HepG2 (cell line): ENCODE measurements around the gene TBC1D1. TPM values are rescaled to one million over a fixed set of nuclear protein-coding genes. Genes with fewer than 3 reads are reported as not detected.

Source experiments
- AGO1 ChIP-seq: fragments of 200-400 bp; formaldehyde crosslinking; IDR thresholded peaks from 2 replicates; pipeline ENCODE4 v1.6.1; 2017; ENCODE audit warnings: mild to moderate bottlenecking, low read depth, low read length, moderate library complexity; ENCODE audit not compliant: poor library complexity, severe bottlenecking
- ARNT2 ChIP-seq: sonication (generic); formaldehyde crosslinking; IDR thresholded peaks from 2 replicates; pipeline ENCODE4 v1.8.0; 2022; ENCODE audit warnings: mild to moderate bottlenecking, low read depth, missing genetic modification reagents, moderate library complexity
- ARNTL ChIP-seq: sonication (generic); formaldehyde crosslinking; IDR thresholded peaks from 2 replicates; pipeline ENCODE4 v1.4.0; 2020; ENCODE audit warnings: mild to moderate bottlenecking, missing genetic modification reagents
- ATAD3A ChIP-seq: sonication (generic); formaldehyde crosslinking; IDR thresholded peaks from 2 replicates; pipeline ENCODE4 v1.4.0; 2020; ENCODE audit warnings: missing genetic modification reagents
- CHD2 ChIP-seq: IDR thresholded peaks from 2 replicates; pipeline ENCODE4 v1.6.1; 2011; ENCODE audit warnings: low read depth, low read length, improper control_type of control experiment
- GATA4 ChIP-seq: sonication (generic); IDR thresholded peaks from 2 replicates; pipeline ENCODE4 v1.6.1; 2016; ENCODE audit warnings: antibody characterized with exemption, low read depth, borderline replicate concordance
- GTF2F1 ChIP-seq: fragments of 150-350 bp; IDR thresholded peaks from 2 replicates; pipeline ENCODE4 v1.6.1; 2014; ENCODE audit warnings: low read length
- HOXA9 ChIP-seq: sonication (generic); formaldehyde crosslinking; IDR thresholded peaks from 2 replicates; pipeline ENCODE4 v1.8.1; 2022; ENCODE audit warnings: missing genetic modification reagents, mild to moderate bottlenecking, moderate library complexity, borderline replicate concordance
- MAZ ChIP-seq, 2 experiments: sonication (generic) in 1 of 2; formaldehyde crosslinking in 1 of 2; IDR thresholded peaks; 2 replicates each; pipeline versions ENCODE4 v1.5.0 to v1.6.1; 2012 to 2020; ENCODE audit warnings: low read depth in 2 of 2, mild to moderate bottlenecking in 2 of 2, borderline replicate concordance in 1 of 2, improper control_type of control experiment in 1 of 2, low read length in 1 of 2, missing genetic modification reagents in 1 of 2, moderate library complexity in 1 of 2
- MXD4 ChIP-seq: IDR thresholded peaks from 2 replicates; pipeline ENCODE4 v1.6.1; 2016; ENCODE audit warnings: mild to moderate bottlenecking, missing biosample characterization, missing genetic modification reagents
- MYNN ChIP-seq: sonication (generic); formaldehyde crosslinking; IDR thresholded peaks from 2 replicates; pipeline ENCODE4 v1.4.0; 2020; ENCODE audit warnings: mild to moderate bottlenecking, low read depth, missing genetic modification reagents
- PLRG1 ChIP-seq: fragments of 450-650 bp; conservative IDR thresholded peaks from 2 replicates; pipeline ENCODE4 v1.6.1; 2016
- PRPF4 ChIP-seq: fragments of 200-400 bp; formaldehyde crosslinking; IDR thresholded peaks from 2 replicates; pipeline ENCODE4 v1.6.1; 2016; ENCODE audit warnings: low read length, low read depth; ENCODE audit not compliant: poor library complexity, severe bottlenecking
- REXO4 ChIP-seq: sonication (generic); formaldehyde crosslinking; IDR thresholded peaks from 2 replicates; pipeline ENCODE4 v1.8.0; 2022; ENCODE audit warnings: missing genetic modification reagents, mild to moderate bottlenecking, borderline replicate concordance
- SRSF4 ChIP-seq: fragments of 200-400 bp; formaldehyde crosslinking; IDR thresholded peaks from one replicate; pipeline ENCODE4 v1.6.1; 2018; ENCODE audit warnings: mild to moderate bottlenecking, low read depth, low read length, moderate library complexity; ENCODE audit not compliant: poor library complexity, severe bottlenecking
- TCF12 ChIP-seq, 2 experiments: fragments of 450-650 bp in 1 of 2; sonication (generic) in 1 of 2; formaldehyde crosslinking in 1 of 2; IDR thresholded peaks; 2 replicates each; pipeline versions ENCODE4 v1.6.1 to v1.8.0; 2017 to 2022; ENCODE audit warnings: antibody characterized with exemption in 1 of 2, mild to moderate bottlenecking in 1 of 2, missing genetic modification reagents in 1 of 2, moderate library complexity in 1 of 2
- ZEB1 ChIP-seq: IDR thresholded peaks from 2 replicates; pipeline ENCODE4 v1.6.1; 2012; ENCODE audit warnings: mild to moderate bottlenecking, low read depth, inconsistent platforms; ENCODE audit not compliant: insufficient replicate concordance
- ZFP36L2 ChIP-seq: sonication (generic); formaldehyde crosslinking; IDR thresholded peaks from 2 replicates; pipeline ENCODE4 v1.4.0; 2020; ENCODE audit warnings: missing genetic modification reagents
- ZKSCAN1 ChIP-seq: fragments of 150-350 bp; IDR thresholded peaks from 2 replicates; pipeline ENCODE4 v1.6.1; 2014; ENCODE audit warnings: low read length
- ZNF101 ChIP-seq: sonication (generic); formaldehyde crosslinking; IDR thresholded peaks from 2 replicates; pipeline ENCODE4 v1.4.0; 2020; ENCODE audit warnings: mild to moderate bottlenecking, low read depth, missing genetic modification reagents, borderline replicate concordance
- ZNF225 ChIP-seq: sonication (generic); formaldehyde crosslinking; IDR thresholded peaks from 2 replicates; pipeline ENCODE4 v1.4.0; 2020; ENCODE audit warnings: mild to moderate bottlenecking, missing genetic modification reagents
- ZNF256 ChIP-seq: sonication (generic); formaldehyde crosslinking; conservative IDR thresholded peaks from 2 replicates; pipeline ENCODE4 v1.4.0; 2020; ENCODE audit warnings: missing genetic modification reagents
- ZNF282 ChIP-seq: fragments of 450-650 bp; IDR thresholded peaks from 2 replicates; pipeline ENCODE4 v1.6.1; 2018; ENCODE audit not compliant: partially characterized antibody
- ZNF317 ChIP-seq: sonication (generic); formaldehyde crosslinking; IDR thresholded peaks from 2 replicates; pipeline ENCODE4 v1.5.0; 2020; ENCODE audit warnings: mild to moderate bottlenecking, missing genetic modification reagents
- ZNF678 ChIP-seq: sonication (generic); formaldehyde crosslinking; IDR thresholded peaks from 2 replicates; pipeline ENCODE4 v1.4.0; 2020; ENCODE audit warnings: mild to moderate bottlenecking, missing genetic modification reagents
- ZNF772 ChIP-seq: sonication (generic); formaldehyde crosslinking; IDR thresholded peaks from 2 replicates; pipeline ENCODE4 v1.5.0; 2020; ENCODE audit warnings: mild to moderate bottlenecking, missing genetic modification reagents
- polyA plus RNA-seq, 8 experiments: library from polyadenylated mRNA; depleted of rRNA in 3 of 8; stranded (reverse) in 7 of 8; unstranded in 1 of 8; fragments of >200 nt; fragmentation: Illumina TruSeq in 4 of 8; extraction: Trizol in 4 of 8; gene quantifications; 2 replicates each; pipeline versions ENCODE4 v1.2.1 to v1.2.3, GENCODE V29; 2011 to 2016; ENCODE audit warnings: low read depth in 4 of 8, missing spikeins in 1 of 8, mixed read lengths in 1 of 8; ENCODE audit not compliant: insufficient read depth in 1 of 8
- total RNA-seq, 5 experiments: library from RNA; depleted of rRNA; stranded (reverse); fragments of >200 nt; fragmentation: Illumina TruSeq; extraction: Trizol; gene quantifications; 2 replicates each; pipeline ENCODE4 v1.2.3, GENCODE V29; 2016; ENCODE audit warnings: low read depth in 1 of 5
- TF ChIP-seq, protein P1 (sequence below): sonication (generic); formaldehyde crosslinking; IDR thresholded peaks from 2 replicates; pipeline ENCODE4 v1.5.0; 2020; ENCODE audit warnings: missing genetic modification reagents
- TF ChIP-seq, protein P2 (sequence below): sonication (generic); formaldehyde crosslinking; IDR thresholded peaks from 2 replicates; pipeline ENCODE4 v1.4.0; 2020; ENCODE audit warnings: missing genetic modification reagents
- TF ChIP-seq, protein P3 (sequence below): sonication (generic); formaldehyde crosslinking; IDR thresholded peaks from 2 replicates; pipeline ENCODE4 v1.8.1; 2023; ENCODE audit warnings: missing genetic modification reagents, inconsistent platforms, borderline replicate concordance
- TF ChIP-seq, protein P4 (sequence below): sonication (generic); formaldehyde crosslinking; IDR thresholded peaks from 2 replicates; pipeline ENCODE4 v1.4.0; 2020; ENCODE audit warnings: missing genetic modification reagents

Gene TBC1D1
- total and polyA plus RNA-seq, 2 of the 13 experiments (the other 11 are each of a cell fraction or from before 2014, with no cell fraction given): 37.3 to 62.8 TPM

DNA sequence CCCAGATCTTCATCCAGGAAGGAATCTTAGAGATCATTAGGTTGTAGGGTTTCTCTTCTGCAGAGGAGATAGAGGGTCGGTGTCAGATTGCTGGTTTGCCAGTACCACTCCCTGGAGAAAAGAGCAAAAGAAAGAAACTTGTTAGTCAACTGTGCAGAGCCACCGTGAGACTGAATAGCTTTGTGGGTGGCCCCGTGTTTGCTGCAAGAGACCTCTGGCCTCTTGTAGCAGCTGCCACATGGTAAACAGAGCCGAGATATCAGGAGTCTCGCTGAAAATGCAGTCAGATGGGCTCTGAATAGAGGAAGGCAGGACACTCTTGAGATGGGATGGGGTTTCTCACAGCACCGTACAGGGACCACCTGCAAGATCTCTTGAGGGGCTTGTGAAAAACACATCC is 219.0 kb downstream of the TBC1D1 start (continued):
- TF ChIP-seq ARNTL (0 out of 2 replicates have a peak, but pooled peaks have one; percentile 18), MAZ (IDR thresholded peaks at IDR 0.05; ENCODE audit: borderline replicate concordance, low read depth, low read length) (no peak), MAZ (CRISPR knock-in tag; IDR thresholded peaks at IDR 0.05; ENCODE audit: low read depth) (no peak), PRPF4 (no peak), GTF2F1 (no peak), ZNF225 (CRISPR knock-in tag) (no peak), SRSF4 (no peak), ARNT2 (CRISPR knock-in tag) (no peak), ZNF772 (CRISPR knock-in tag) (no peak), TCF12 (IDR thresholded peaks at IDR 0.05) (no peak), TCF12 (CRISPR knock-in tag; IDR thresholded peaks at IDR 0.05) (no peak), ZNF101 (no peak), ZNF317 (no peak), MYNN (no peak), ZNF256 (CRISPR knock-in tag) (no peak), AGO1 (no peak), ZFP36L2 (CRISPR knock-in tag) (no peak), CHD2 (no peak), ATAD3A (CRISPR knock-in tag) (no peak), PLRG1 (no peak), GATA4 (no peak), REXO4 (CRISPR knock-in tag) (no peak), ZNF678 (CRISPR knock-in tag) (no peak), HOXA9 (no peak), ZKSCAN1 (no peak), MXD4 (no peak), ZEB1 (no peak), ZNF282 (no peak)
- TF ChIP-seq, protein P1, sequence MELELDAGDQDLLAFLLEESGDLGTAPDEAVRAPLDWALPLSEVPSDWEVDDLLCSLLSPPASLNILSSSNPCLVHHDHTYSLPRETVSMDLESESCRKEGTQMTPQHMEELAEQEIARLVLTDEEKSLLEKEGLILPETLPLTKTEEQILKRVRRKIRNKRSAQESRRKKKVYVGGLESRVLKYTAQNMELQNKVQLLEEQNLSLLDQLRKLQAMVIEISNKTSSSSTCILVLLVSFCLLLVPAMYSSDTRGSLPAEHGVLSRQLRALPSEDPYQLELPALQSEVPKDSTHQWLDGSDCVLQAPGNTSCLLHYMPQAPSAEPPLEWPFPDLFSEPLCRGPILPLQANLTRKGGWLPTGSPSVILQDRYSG (CRISPR knock-in tag): no peak
- TF ChIP-seq, protein P2, sequence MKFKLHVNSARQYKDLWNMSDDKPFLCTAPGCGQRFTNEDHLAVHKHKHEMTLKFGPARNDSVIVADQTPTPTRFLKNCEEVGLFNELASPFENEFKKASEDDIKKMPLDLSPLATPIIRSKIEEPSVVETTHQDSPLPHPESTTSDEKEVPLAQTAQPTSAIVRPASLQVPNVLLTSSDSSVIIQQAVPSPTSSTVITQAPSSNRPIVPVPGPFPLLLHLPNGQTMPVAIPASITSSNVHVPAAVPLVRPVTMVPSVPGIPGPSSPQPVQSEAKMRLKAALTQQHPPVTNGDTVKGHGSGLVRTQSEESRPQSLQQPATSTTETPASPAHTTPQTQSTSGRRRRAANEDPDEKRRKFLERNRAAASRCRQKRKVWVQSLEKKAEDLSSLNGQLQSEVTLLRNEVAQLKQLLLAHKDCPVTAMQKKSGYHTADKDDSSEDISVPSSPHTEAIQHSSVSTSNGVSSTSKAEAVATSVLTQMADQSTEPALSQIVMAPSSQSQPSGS (CRISPR knock-in tag): no peak
- TF ChIP-seq, protein P3, sequence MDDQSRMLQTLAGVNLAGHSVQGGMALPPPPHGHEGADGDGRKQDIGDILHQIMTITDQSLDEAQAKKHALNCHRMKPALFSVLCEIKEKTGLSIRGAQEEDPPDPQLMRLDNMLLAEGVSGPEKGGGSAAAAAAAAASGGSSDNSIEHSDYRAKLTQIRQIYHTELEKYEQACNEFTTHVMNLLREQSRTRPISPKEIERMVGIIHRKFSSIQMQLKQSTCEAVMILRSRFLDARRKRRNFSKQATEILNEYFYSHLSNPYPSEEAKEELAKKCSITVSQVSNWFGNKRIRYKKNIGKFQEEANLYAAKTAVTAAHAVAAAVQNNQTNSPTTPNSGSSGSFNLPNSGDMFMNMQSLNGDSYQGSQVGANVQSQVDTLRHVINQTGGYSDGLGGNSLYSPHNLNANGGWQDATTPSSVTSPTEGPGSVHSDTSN (CRISPR knock-in tag): no peak
- TF ChIP-seq, protein P4, sequence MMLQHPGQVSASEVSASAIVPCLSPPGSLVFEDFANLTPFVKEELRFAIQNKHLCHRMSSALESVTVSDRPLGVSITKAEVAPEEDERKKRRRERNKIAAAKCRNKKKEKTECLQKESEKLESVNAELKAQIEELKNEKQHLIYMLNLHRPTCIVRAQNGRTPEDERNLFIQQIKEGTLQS: no peak
